Stimulated activated CD8-positive, alpha-beta memory T cell treated with anti-CD3 and anti-CD28 coated beads, Interleukin-12 subunit alpha, Interleukin-12 subunit beta, amount 100 ng/mL, for 4 hours (primary cell): Measurements from ENCODE around the gene APOH.

ENCODE experiments used
- DNase-seq: peaks from one replicate; pipeline ENCODE4 v3.0.0-alpha.2; 2020; ENCODE audit warnings: low read depth

APOH gene

DNA sequence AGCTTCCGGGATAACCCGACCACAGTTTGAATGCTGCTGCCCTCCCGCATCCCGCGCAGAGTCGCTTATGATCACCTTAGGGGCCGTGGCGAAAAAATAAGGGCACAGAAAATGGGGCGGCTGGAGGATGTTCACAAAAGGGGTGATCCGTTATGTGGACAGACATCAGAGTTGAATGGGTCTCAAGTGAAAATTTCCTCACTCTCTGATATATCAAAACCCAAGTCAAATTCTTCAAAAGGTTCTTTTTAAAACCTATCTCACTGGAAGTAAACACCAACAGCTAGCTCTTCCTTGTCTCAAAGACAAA lies 36.9 kb downstream of the APOH start:
- DNase-seq, result no peak

DNA sequence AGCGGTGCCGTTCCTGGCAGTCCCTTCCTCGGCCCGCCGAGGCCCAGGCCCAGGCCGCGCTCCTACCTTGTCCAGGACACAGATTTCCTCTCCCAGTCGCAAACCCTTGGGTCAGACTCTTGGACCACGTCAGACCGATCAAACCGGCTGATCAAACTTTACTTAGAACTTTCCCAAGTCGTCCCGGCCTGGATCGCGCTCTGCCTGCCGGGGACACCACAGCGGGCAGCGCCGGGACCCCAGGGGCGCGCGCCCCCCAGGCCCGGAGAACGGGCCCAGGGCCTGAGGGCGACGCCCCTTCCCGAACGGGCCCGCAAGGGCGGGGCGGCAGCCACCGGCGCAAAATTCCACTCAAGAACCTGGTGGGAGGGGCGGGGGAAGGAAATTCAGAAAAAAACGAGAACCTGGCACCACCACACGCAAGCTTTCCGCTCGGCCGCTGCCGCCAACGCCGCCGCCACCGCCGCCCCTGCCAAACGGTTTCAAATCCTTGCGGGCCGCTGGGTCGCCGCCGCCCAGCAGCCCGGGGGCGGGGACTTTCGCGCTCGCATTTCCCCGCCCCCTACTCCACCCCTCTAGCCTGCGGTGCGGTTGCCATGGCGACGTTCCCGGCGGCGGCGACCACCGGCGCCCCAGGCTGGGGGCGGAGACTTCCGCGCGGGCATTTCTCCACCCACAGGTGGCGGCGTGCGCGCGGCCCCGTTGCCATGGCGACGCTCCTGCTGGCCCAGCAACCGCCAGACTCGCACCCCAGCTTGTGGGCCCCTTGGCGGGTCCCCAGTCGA lies 37.4 kb downstream of the APOH start, which contains the start of gene CEP112:
Gene CEP112, minus strand, starts transcription at position 541 of the 785 bp plus-strand sequence.
- DNase-seq, result peak; percentile 90

DNA sequence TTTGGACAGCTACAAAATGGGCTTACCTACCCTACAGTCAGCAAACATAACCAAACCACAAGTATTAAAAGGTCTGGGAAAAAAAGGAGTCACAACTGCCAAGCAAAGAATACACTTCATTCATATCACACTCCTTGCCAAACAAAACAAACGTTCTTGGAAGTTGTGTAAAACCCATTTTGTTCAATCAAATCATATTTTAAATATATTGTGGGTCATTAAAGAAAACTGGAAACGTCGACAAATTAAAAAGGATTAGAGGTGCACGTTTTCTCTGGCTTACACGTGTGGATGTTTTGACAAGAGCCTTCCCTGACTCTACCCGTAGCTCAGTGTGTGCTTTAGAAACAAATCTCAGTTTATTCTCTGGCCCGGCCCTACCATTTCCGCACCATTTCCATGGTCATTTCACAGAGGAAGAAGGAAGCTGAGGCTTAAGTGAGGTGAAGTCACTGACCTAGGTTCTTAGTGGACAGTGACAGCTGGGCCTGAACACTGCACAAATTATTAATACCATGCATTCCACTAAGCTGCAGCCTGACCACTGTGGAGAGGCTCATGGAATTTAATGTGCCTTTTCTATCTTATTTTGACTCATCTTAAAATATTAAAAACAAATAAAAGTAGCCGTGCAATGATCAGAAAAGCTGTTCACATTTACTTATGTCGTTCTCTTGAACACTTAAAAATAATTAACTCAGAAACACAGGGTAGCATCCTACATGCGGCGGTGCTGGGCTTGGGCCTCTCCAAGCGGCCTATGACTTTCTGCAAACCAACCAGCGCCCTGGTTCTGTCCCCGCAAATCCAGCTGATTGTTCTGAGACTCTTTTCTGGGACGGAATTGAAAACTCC lies 38.2 kb downstream of the APOH start:
- no peak for DNase-seq

DNA sequence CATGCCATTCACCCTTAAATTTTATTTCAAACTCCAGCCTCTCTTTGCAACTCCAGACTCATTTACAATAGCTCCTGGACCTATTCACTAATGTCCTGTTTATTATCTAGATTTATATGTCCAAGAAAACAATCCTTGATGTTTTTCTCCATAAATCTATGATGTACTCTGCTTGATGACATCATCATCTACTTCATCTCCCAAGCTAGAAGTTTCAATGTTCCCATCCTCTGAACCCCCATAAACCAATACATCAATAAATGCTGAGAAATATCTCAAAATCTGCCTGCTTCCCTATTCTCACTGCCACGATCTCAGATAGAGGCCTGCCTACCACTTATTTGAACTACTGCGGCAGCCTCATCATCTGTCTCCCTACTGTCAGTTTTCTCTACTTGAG lies 41.5 kb downstream of the APOH start:
- DNase-seq, result no peak

DNA sequence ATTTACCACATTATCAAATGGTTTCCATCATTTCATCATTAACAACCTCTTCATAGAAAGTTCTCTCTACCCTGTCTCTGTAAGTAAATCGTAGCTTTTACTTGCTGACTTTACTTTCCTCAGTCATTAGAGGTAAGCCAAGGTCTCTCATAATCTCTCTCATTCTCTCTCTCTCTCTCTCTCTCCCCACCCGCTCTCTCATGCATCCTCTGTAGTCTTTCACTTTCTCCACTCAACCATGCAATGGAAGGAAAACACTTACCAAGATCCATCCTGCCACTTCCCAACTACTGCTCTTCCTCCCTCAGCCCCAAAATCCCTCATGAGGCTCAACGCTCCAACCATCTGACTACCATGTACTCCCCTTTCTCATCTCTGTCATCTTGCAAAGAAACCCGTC lies 43.4 kb downstream of the APOH start:
- no peak for DNase-seq

DNA sequence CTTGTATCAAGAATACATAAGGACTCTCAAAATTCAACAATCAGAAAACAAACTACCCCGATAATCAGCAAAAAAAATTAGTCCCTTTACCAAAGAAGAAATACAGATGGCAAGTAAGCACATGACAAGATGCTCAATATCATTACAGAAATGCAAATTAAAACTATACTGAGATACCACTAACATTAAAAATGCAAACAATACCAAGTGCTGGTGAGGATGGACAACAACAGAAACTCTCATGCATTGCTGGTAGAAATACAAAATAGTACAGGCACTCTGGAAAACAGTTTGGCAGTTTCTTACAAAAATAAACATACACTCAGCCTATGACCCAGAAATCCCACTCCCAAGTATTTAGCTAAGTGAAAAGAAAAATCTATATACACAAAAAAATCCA lies 44.8 kb downstream of the APOH start:
- no peak for DNase-seq

DNA sequence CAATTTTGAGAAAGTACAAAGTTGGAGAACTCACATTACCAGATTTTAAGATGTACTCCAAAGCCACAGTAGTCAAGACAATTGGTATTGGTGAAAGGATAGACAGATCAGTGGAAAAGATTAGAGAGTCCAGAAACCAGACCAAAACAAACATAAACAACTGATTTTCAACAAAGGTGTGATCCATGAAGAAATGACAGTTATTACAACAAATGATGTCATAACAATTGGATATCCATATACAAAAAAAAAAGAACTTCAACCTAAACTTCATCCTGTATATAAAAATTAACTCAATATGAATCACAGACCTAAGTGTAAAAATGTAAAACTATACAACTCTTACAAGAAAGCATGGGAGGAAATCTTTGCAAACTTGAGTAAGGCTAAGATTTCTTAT lies 45.7 kb downstream of the APOH start:
- DNase-seq, result no peak

DNA sequence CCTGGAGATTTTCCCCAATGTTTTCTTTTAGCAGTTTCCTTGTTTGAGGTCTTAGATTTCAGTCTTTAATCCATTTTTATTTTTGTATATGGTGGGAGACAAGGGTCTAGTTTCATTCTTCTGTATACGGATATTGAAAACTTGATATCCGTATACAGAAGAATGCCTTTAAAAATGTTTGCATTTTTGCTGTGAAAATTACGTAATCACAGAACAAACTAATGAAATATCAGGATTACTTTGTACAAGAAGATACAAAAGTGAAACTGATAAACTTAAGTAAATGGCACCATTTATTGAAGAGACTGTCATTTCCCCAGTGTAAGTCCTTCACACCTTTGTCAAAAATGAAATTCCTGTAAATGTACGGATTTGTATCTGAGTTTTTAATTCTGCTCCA lies 50.6 kb downstream of the APOH start:
- DNase-seq, result no peak

DNA sequence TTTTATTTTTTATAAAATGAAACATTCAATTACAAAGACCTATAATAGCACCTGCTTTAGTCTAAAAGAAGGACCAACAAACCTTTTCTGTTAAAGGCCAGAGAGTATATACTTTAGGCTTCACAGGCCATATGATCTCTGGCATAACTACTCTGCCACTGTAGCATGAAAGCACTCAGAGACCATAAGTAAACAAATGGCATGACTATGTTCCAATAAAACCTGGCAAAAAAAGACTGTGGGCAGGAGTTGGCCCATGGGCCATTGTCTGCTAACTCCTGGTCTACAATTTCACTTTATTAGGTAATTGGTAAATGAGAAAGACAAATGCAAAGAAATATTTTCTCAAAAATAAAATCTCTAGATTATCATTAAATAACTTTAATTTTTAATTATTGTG lies 52.2 kb downstream of the APOH start:
- DNase-seq, result no peak

DNA sequence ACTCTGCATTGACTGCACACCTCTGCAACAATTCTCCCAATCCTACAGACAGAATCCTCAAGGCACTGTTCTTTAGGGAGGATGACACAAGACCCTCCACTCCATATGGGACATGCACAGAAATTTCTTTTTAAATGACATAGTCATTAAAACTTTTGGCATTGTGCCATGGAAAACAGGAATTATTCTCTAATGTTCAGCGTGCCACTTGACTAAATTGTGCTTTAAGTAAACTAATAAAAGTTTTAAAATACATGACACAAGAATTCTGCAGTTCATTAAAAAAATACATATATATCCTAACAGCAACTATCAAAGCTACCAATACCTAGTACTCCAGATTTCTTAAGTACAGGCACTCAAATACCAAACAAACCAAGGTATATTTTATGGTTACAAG lies 53.3 kb downstream of the APOH start:
- DNase-seq, result no peak

DNA sequence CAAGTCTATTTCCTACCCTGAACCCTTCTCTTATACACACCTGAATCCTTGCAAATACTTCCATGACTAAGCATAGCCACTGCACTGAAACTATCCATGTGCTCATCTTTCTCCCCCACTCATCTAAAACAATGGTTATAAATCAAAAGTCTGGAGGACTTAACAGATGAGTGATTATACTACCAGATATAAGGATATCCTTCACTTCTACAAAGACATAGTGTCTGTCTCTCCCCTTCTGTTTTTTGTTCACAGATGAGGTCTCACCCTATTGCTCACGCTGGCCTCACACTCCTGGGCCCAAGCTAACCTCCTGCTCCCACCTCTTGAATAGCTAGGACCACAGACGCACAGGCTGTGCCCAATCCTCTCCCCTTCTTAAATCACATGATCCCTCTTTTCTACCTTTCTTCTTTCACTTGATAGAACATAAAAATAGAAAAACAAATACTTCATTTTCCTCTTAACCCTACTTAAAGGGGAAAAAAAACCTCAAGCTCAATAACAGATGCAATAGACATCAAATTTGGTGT lies 56.5 kb downstream of the APOH start:
- no peak for DNase-seq

DNA sequence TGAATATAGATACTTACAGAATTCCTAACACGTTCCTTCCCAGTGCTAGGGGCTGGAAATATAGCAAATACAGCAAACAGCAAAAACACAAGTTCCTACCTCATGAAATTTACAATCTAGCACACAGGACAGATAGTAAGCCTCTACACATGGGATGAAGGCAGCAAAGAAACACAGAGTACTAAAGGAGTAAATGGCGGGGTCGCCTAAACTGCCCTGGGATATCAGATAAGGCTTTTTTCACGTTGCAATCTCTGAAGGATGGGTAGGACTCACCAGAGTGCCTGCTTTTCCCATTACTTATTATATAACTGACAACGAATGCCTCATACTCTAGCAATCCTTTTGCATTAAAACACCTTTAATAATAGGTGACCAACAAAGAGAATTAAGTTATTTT lies 57.1 kb downstream of the APOH start:
- no peak for DNase-seq

DNA sequence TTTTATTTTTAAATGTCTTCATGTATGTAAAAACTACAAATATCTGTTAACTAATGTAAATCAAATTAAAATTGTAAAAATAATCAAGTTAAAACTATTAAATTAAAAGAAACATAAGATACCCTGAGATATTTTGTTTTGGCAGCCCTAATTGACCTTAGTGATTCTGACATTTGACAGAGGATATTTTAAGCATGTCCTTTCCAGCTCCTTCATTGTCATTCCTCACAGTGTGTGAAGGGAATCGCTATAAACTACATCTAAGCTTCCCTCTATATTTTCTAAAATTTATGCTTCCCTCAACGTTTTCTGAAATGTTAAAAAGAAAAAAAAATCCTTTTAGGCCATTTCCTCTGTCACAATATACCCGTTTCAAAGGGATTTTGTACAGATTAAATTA lies 57.5 kb downstream of the APOH start:
- no peak for DNase-seq

DNA sequence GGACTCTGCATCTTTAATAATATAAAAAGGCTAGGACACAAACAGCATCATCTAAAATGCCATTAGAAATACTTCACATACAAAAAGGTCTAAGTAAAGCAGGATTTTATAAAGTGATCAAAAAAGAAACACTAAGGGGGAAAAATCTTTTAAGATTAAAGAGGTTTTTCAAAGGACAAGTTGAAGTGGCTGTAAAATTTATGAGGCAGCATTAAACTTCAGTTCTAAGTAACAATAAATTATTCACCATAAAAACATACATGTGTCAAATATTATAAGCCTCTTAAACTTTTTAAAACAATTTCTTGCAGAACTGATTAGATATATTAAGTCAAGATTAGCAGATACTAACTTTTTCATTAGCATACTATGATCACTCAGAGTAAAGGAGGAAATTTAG lies 58.0 kb downstream of the APOH start:
- DNase-seq, result no peak

DNA sequence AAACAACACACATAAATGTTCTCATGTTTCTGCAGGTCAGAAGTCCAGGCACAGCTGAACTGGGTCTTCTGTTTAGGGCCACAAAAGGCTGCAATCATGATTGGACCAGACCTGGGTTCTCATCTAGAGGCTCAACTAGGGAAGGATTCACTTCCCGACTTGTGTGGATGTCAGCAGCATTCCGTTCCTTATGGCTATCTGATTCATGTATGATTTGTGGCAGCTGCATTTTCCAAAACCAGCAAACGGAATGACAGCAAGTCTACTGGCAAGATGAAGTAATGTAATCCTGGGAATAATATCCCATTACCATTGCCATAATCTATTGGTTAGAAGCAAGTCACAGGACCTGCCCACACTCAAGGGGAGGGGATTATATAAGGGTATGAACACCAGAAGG lies 59.4 kb downstream of the APOH start:
- no peak for DNase-seq

DNA sequence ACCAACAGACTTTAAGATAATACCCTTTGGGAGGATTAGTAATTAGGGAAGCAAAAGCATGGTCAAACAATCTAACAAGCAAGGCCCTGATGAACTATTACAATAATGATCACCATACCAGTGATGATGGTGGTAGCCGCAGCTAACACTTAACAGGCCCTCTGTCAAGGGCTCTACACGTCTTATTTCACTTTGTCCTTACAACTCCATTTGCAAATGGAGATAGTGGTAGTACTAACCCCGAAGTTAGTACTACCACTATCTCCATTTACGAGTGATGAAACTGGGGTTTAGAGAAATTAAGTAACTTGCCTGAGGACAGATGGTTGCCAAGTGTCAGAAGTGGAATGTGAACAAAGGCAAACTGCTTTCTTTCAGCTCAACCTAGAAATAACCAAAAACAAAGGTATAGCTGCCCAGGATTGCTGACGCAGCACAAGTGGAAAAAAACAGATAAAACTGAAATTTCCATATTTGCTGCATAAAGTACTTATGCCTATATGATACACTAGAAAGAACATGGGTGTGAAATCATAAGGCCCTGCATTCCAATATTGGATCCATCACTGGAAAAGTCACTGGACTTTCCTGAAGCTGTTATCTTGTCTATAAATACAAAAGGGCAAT lies 61.9 kb downstream of the APOH start:
- no peak for DNase-seq

DNA sequence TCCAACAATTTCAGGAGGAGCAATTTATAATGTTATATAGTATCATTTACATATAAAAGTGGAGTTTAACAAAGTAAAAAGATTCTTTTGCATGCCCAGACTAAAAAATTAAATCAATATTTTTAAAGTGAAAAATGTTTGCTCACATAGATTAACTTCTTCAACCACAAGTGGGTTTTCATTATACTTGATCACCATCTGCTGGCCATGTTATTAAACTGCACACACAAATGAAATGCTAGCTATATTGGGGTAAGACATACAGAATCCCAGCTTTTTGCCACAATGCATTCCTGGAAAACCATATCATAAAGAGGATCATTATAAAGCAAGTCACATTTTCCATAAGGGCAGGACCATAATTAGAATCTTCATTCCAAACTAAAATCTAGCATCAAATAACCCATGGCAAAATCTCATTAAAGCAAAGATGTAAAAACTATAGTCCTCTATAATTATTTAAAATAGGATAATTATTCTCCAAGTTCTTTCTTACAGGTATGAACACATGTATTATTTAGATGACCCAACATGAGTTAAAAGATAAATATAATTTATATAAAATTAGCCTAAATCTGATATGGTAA lies 63.6 kb downstream of the APOH start:
- no peak for DNase-seq
